DND-41 (cell line): ENCODE measurements around the gene CCDC150.

Source experiments
- ATAC-seq: fragments of 200-7000 bp; cut with Tn5 transposase; 3 replicates; pipeline ENCODE4 v1.9.1; 2021; ENCODE audit warnings: low read depth; ENCODE audit not compliant: insufficient read depth
- DNase-seq: peaks from one replicate; pipeline ENCODE4 v3.0.0-alpha.2; 2020
- H2AFZ ChIP-seq: 2 replicates; pipeline ENCODE4 v1.6.0; 2012; ENCODE audit warnings: low read depth, low read length
- H3K27ac ChIP-seq: 2 replicates; pipeline ENCODE4 v1.5.1; 2012; ENCODE audit warnings: low read length, inconsistent platforms
- H3K27me3 ChIP-seq: fragments of 200-600 bp; sonication (generic); 2 replicates; pipeline ENCODE4 v1.6.0; 2012; ENCODE audit warnings: low read length, mild to moderate bottlenecking, inconsistent platforms; ENCODE audit not compliant: insufficient read depth, poor library complexity
- H3K36me3 ChIP-seq: 2 replicates; pipeline ENCODE4 v1.5.1; 2012; ENCODE audit warnings: low read length, inconsistent platforms; ENCODE audit not compliant: insufficient read depth
- H3K4me1 ChIP-seq: 2 replicates; pipeline ENCODE4 v1.5.1; 2012; ENCODE audit warnings: mild to moderate bottlenecking, low read length; ENCODE audit not compliant: insufficient read depth
- H3K4me2 ChIP-seq: 2 replicates; pipeline ENCODE4 v1.6.0; 2012; ENCODE audit warnings: mild to moderate bottlenecking, moderate library complexity, low read length, inconsistent platforms; ENCODE audit not compliant: insufficient read depth
- H3K4me3 ChIP-seq, 2 experiments: fragments of 200-600 bp in 1 of 2; shearing (Covaris generic) in 1 of 2; 2 replicates each; pipeline ENCODE4 v1.5.1; 2012 to 2016; ENCODE audit warnings: inconsistent platforms in 2 of 2, low read length in 2 of 2, mild to moderate bottlenecking in 2 of 2, low read depth in 1 of 2, moderate library complexity in 1 of 2
- H3K79me2 ChIP-seq: 2 replicates; pipeline ENCODE4 v1.6.0; 2012; ENCODE audit warnings: low read length, inconsistent platforms; ENCODE audit not compliant: insufficient read depth
- H3K9ac ChIP-seq: 2 replicates; pipeline ENCODE4 v1.6.0; 2012; ENCODE audit warnings: low read depth, mild to moderate bottlenecking, inconsistent platforms, low read length, moderate library complexity
- H3K9me3 ChIP-seq: 2 replicates; pipeline ENCODE4 v1.5.1; 2012; ENCODE audit warnings: low read length, moderate library complexity, mild to moderate bottlenecking, inconsistent platforms; ENCODE audit not compliant: insufficient read depth, severe bottlenecking
- H4K20me1 ChIP-seq: 2 replicates; pipeline ENCODE4 v1.6.0; 2012; ENCODE audit warnings: low read length; ENCODE audit not compliant: insufficient read depth
- CTCF ChIP-seq: IDR thresholded peaks from 2 replicates; pipeline ENCODE4 v1.5.1; 2012; ENCODE audit warnings: borderline replicate concordance, low read length, moderate library complexity, mild to moderate bottlenecking; ENCODE audit not compliant: poor library complexity, severe bottlenecking; ENCODE audit errors: extremely low read depth
- EZH2 ChIP-seq: IDR thresholded peaks from 3 replicates; pipeline ENCODE4 v1.6.1; 2012; ENCODE audit warnings: borderline replicate concordance, low read depth, mild to moderate bottlenecking, moderate library complexity, low read length, inconsistent platforms; ENCODE audit not compliant: severe bottlenecking

CCDC150 gene

DNA sequence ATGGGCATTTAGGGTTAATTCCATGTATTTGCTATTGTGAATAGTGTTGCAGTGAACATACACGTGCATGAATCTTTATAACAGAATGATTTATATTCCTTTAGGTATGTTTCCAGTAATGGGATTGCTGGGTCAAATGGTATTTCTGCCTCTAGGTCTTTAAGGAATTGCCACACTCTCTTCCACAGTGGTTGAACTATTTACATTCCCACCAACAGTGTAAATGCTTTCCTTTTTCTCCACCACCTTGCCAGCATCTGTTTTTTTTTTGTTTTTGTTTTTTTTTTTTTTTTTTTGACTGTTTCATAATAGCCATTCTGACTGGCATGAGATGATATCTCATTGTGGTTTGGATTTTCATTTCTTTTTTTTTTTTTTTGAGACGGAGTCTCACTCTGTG is 97.5 kb downstream of the CCDC150 start:
- TF ChIP-seq CTCF (no peak), EZH2 (no peak)
- H2AFZ ChIP-seq, result no peak overlapping the region
- no peaks in the 10 kb centered on the region for H3K79me2 ChIP-seq
- H3K9ac ChIP-seq, result no peak overlapping the region
- ATAC-seq, result no peak
- no peaks in the 10 kb centered on the region for H4K20me1 ChIP-seq
- no peaks in the 10 kb centered on the region for H3K27me3 ChIP-seq
- H3K4me2 ChIP-seq, result no peak overlapping the region
- H3K4me3 ChIP-seq, result no peak overlapping the region
- H3K4me1 ChIP-seq, result peaks cover under 1% of the 10 kb centered on the region; the same call in 1 of the 2 replicates
- H3K27ac ChIP-seq, result no peak overlapping the region
- peaks cover 29% of the 10 kb centered on the region for H3K36me3 ChIP-seq
- H3K9me3 ChIP-seq, result no peaks in the 10 kb centered on the region
- DNase-seq, result no peak

- no peaks in the 10 kb centered on the region for H3K27me3 ChIP-seq
- H2AFZ ChIP-seq, result no peak overlapping the region
- H4K20me1 ChIP-seq, result no peaks in the 10 kb centered on the region
- peaks cover 9% of the 10 kb centered on the region for H3K4me1 ChIP-seq
- DNase-seq (no peak), ATAC-seq (no peak)
- no peak overlapping the region for H3K27ac ChIP-seq
- H3K4me2 ChIP-seq, result no peak overlapping the region
- H3K9ac ChIP-seq, result no peak overlapping the region
- no peak overlapping the region for H3K4me3 ChIP-seq
- H3K79me2 ChIP-seq, result no peaks in the 10 kb centered on the region
- H3K9me3 ChIP-seq, result no peaks in the 10 kb centered on the region
- H3K36me3 ChIP-seq, result peaks cover 23% of the 10 kb centered on the region
- TF ChIP-seq EZH2, result no peak
- no peak for TF ChIP-seq CTCF
Observed at GRCh38 chr2:196739031-196739430, 99.5 kb downstream of the CCDC150 start.

DNA sequence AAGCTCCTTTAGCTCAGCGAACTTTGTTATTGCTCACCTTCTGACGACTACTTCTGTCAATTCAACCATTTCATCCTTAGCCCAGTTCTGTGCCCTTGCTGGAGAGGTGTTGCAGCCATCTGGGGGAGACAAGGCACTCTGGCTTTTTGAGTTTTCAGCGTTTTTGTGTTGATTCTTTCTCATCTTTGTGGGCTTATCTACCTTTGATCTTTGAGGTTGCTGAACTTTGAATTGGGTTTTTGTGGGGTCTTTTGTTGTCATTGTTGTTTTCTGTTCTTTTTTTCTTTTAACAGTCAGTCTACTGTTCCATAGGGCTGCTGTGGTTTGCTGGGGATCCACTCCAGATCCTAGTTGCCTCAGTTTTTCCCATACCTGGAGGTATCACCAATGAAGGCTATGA is 102.7 kb downstream of the CCDC150 start:
- no peaks in the 10 kb centered on the region for H3K9me3 ChIP-seq
- no peaks in the 10 kb centered on the region for H3K79me2 ChIP-seq
- no peaks in the 10 kb centered on the region for H3K27me3 ChIP-seq
- ATAC-seq (peak; percentile 54), DNase-seq (no peak)
- H3K4me2 ChIP-seq, result no peak overlapping the region
- H3K9ac ChIP-seq, result no peak overlapping the region
- H4K20me1 ChIP-seq, result no peaks in the 10 kb centered on the region
- TF ChIP-seq CTCF (no peak), EZH2 (no peak)
- peaks cover 10% of the 10 kb centered on the region for H3K36me3 ChIP-seq
- no peak overlapping the region for H3K4me3 ChIP-seq
- H3K27ac ChIP-seq, result no peak overlapping the region
- H2AFZ ChIP-seq, result no peak overlapping the region
- H3K4me1 ChIP-seq, result peaks cover 9% of the 10 kb centered on the region

DNA sequence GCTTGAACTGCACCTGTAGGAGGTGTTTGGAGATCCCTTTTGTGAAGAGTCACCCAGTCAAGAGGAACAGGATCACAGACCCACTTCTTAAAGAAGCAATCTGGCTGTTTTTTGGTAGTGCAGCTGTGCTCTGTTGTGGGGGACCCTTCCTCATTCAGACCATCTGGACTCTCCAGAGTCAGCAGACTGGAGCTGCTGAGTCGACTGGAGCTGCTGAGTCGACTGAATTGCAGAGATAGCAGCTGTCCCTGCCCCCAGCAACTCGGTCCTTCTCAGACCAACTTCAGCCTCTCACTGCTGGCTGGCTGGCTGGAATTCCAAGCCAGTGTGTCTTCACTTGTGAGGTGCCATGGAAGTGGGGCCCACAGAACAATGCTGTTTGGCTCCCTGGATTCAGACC is 103.2 kb downstream of the CCDC150 start:
- TF ChIP-seq EZH2 (no peak), CTCF (no peak)
- H3K27me3 ChIP-seq, result no peaks in the 10 kb centered on the region
- H3K36me3 ChIP-seq, result peaks cover 10% of the 10 kb centered on the region
- ATAC-seq (peak; percentile 56; the same call in 2 of the 3 replicates), DNase-seq (no peak)
- H3K79me2 ChIP-seq, result no peaks in the 10 kb centered on the region
- no peak overlapping the region for H3K9ac ChIP-seq
- no peaks in the 10 kb centered on the region for H4K20me1 ChIP-seq
- H3K27ac ChIP-seq, result no peak overlapping the region
- H3K4me3 ChIP-seq, result no peak overlapping the region
- H2AFZ ChIP-seq, result no peak overlapping the region
- H3K9me3 ChIP-seq, result no peaks in the 10 kb centered on the region
- H3K4me1 ChIP-seq, result peaks cover 9% of the 10 kb centered on the region
- no peak overlapping the region for H3K4me2 ChIP-seq
